Measurements from ENCODE around the gene ATG10.

GRCh38 chr5:82211855-82212572 lies 240.2 kb downstream of the ATG10 start:
- TF ChIP-seq CTCF (IDR thresholded peaks at IDR 0.05): no peak
- TF ChIP-seq POLR2A (IDR thresholded peaks at IDR 0.05): no peak

All from lower leg skin (tissue), 3 donors.